Amygdala (tissue), 56 donors: ENCODE results near the gene LNPK.
"Not testable (repeated sequence)": the region's sequence is repeated elsewhere in the genome, so short reads cannot be mapped to it uniquely, and the experiment has no call there.

ENCODE experiments used
- DNase-seq, 56 donors: peaks; one replicate each; lab custom pipeline; 2025; lab: John Stamatoyannopoulos, UW

Gene LNPK

GRCh38 chr2:175976391-175977157, 25.5 kb downstream of the LNPK start:
- DNase-seq: no peak

- DNase-seq: no peak
Observed at GRCh38 chr2:175973373-175973772, 28.7 kb downstream of the LNPK start.

GRCh38 chr2:175966839-175967238, 35.2 kb downstream of the LNPK start:
- no peak for DNase-seq

GRCh38 chr2:175965773-175966172, 36.3 kb downstream of the LNPK start:
- no peak for DNase-seq

DNA sequence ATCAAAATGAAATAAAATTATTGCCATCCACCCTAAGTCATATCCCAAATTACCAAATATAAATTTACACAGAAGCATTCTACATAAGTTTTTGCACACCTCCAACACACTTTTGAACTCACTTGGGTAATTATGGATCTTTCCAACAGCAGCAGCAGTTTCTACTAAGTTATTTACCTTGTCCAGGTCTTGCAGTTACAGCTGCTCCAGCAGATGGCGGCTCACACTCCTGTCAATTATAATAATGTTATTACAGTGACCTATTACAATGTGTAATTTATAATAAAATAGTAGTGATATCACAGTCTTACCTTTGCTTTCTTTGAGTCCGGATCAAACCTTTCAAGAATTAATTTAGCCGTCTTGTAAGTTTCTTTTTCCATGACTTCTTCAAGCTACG, 37.9 kb downstream of the LNPK start:
- no peak for DNase-seq

GRCh38 chr2:175963171-175963570, 38.9 kb downstream of the LNPK start:
- DNase-seq: not testable (repeated sequence)

- no peak for DNase-seq
Observed at GRCh38 chr2:175957845-175958244, 44.2 kb downstream of the LNPK start.

DNA sequence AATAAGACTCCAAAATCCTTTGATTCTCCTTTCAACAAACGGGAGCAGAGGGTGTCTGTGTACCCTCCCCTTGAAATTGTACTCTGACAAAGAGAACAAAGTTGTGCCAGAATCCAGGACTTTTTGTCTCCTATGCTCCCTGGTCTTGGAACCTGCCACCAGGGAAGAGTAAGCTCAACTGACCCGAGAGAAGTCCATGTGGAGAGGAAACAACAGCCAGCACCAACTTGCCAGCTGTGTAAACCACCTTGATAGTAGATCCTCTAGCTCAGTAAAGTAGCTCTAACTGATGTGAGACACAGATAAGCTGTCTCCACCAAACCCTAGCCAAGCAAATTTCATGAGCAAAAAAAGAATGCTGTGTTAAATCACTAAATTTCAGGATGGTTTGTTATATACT, 46.9 kb downstream of the LNPK start:
- no peak for DNase-seq

DNA sequence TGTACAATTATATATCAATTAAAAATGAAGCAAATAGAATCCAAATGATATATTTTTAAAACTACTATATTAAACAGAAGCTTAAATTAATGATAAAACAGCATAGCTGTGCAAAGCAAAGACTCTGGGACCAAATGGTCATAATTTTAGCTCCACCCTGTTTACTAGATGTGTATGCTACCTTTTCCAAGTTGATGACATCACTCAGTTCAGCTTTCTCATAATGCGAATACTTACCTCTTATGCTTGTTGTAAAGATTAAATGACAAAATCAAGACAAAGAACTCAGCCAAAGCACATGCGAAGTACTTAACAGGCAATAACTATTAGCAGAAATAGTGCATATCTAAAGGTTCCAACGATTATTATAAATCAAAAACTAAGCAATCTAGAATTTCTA, 51.6 kb downstream of the LNPK start:
- DNase-seq: no peak

DNA sequence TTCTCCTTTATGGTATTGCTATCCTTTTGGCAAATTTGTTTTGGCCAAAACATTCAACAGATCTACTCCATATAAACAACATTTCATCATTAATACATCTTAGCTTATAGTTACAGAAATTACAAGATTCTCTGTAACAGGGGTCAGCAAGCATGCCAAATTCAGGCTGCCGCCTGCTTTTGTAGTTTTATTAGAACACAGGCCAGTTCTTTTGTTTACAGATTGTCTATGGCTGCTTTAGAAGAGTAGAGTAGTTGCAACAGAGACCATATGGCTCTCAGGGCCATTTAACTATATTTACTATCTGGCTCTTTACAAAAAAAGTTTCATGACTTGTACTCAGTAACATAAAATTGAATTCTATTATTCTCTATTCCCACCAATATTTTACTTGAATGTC, 53.9 kb downstream of the LNPK start:
- no peak for DNase-seq

GRCh38 chr2:175947073-175947472, 55.0 kb downstream of the LNPK start:
- DNase-seq: no peak

GRCh38 chr2:175941699-175942098, 60.4 kb downstream of the LNPK start:
- DNase-seq: no peak

DNA sequence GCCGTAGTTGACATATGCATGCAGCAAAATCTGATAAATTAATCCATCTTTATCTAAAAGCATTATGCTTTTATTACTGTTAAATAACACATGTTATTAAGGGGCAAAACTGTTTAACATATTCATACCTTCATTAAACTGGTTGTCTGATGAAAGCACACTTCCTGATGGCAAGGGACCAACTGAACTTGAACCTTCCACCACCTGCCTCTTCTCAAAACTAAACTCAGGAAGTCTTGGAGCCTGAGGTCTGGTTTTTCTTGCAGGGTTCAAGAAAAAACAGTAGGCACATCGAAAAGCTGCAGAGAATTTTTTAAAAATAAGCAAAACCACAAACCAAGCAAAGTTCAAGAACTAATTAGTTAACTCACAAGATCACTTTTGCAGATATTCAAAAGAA, 64.9 kb downstream of the LNPK start:
- no peak for DNase-seq

GRCh38 chr2:175935289-175936181, 66.5 kb downstream of the LNPK start:
- DNase-seq: no peak

DNA sequence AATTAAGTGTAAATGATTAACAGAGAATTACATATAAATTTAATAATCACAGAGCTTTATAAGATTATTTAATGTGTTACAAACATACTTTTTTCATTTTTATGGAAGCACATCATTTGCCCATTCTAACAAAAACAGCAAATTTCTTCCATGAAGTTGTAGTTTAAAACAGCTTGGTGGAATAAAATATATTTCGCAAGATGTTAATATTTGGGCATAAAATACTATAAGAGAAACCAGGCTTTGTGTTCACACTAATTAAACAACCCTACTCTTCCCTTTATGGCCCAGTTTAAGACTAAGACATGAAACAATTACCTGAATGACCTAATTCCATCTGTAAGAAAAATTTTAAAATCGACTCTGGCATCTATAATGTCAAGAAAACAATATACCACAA, 69.4 kb downstream of the LNPK start:
- DNase-seq: no peak

GRCh38 chr2:175931805-175932204, 70.3 kb downstream of the LNPK start:
- no peak for DNase-seq

DNA sequence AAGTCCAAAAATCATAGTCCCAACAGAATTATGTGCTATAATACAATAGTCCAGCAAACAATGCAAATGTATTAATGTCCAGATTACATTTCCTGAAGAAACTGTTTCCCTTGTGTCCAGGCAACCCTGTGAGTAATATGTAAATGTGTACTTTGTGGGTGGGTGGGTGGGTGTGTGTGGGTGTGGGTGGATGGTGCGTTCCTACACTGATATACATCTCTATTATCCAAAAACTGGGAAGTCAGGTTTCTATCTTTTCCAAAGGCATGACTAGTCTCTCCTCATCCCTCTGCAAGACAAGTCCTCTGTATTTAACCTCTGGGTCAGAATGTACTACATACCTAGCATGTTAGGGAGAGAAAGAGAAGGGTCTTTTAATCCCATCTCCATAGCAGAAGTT, 71.6 kb downstream of the LNPK start:
- DNase-seq: no peak

- no peak for DNase-seq
Observed at GRCh38 chr2:175929850-175930249, 72.2 kb downstream of the LNPK start.

DNA sequence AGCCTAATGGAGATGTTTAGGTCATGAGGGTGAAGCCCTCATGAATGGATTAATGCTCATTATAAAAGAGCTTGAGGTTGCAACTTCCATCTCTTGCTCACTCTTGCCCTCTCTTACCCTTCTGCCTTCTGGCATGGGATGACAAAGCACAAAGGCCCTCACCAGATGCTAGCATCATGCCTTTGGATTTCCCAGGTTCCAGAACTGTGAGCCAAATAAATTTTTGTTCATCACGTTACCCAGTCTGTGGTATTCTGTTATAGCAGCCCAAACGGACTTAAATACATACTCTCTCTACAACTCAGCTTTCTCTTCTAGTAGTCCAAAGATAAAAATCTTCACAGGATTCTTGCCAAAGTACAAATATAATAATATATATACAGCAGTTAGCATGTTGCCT, 75.8 kb downstream of the LNPK start:
- DNase-seq: no peak

DNA sequence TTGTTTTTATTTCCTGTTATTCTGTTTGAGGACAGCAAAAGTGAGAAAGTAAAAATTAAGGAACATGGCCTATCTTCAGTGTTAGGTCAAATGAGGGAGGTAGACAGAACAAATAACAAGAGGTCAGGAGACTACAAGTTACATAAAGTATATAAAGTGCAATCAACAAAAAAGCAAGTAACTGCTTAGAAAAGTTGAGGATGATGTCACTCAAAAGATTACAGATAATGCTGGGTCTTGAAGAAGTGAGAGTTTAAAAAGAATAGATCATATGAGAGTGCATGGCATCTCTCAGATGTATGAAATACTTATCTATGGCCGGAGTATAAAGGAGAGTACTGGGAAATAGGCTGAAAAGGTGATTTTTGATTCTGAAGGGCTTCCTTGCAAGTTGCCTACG, 79.9 kb downstream of the LNPK start:
- no peak for DNase-seq

GRCh38 chr2:175918935-175919334, 83.1 kb downstream of the LNPK start:
- no peak for DNase-seq

DNA sequence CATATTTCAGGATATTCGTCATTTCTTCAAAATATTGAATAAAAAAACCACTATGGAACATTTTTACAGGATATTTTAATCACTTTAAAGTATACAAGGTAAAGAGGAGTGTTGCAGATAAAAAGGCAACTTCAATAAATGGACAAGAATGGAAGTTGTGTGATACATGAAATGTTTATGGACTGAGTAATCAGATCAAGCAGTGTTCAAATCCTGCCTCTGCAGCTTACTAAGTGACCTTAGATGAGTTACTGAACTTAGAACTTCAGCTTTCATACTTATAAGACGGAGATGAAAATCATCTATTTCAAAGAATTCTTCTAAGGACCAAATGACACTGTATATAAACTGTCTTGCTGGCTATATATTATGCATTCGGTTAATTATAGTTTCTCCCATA, 87.2 kb downstream of the LNPK start:
- DNase-seq: no peak
